Panc1 (cell line): Measurements from ENCODE around the gene CREB5.

Experiments
- REST ChIP-seq, 2 experiments: IDR thresholded peaks; 2 replicates each; pipeline ENCODE4 v1.6.1; 2011 to 2012; ENCODE audit warnings: low read depth in 2 of 2, control low read depth in 1 of 2, low read length in 1 of 2, mild to moderate bottlenecking in 1 of 2, moderate library complexity in 1 of 2; ENCODE audit not compliant: insufficient read depth in 1 of 2
- TF ChIP-seq, protein P1 (sequence below): fragments of 450-650 bp; IDR thresholded peaks from 2 replicates; pipeline ENCODE4 v1.5.1; 2017; ENCODE audit warnings: mild to moderate bottlenecking

- TF ChIP-seq REST (IDR thresholded peaks at IDR 0.05; ENCODE audit: insufficient read depth in 1 of 2, low read depth in 2 of 2, low read length in 1 of 2) = no peak
- TF ChIP-seq, protein P1, sequence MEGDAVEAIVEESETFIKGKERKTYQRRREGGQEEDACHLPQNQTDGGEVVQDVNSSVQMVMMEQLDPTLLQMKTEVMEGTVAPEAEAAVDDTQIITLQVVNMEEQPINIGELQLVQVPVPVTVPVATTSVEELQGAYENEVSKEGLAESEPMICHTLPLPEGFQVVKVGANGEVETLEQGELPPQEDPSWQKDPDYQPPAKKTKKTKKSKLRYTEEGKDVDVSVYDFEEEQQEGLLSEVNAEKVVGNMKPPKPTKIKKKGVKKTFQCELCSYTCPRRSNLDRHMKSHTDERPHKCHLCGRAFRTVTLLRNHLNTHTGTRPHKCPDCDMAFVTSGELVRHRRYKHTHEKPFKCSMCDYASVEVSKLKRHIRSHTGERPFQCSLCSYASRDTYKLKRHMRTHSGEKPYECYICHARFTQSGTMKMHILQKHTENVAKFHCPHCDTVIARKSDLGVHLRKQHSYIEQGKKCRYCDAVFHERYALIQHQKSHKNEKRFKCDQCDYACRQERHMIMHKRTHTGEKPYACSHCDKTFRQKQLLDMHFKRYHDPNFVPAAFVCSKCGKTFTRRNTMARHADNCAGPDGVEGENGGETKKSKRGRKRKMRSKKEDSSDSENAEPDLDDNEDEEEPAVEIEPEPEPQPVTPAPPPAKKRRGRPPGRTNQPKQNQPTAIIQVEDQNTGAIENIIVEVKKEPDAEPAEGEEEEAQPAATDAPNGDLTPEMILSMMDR = no peak
Observed at GRCh38 chr7:28442540-28443420, 30.5 kb downstream of the CREB5 start.
